NCI-H2107 treated with DMSO at 0.1 percent for 48 hours (cell line): ENCODE results near the gene CANX.
"Not testable (repeated sequence)": the region's sequence is repeated elsewhere in the genome, so short reads cannot be mapped to it uniquely, and the experiment has no call there.

ENCODE experiments used
- DNase-seq: peaks from one replicate; lab custom pipeline; 2025; ENCODE audit not compliant: unreplicated experiment; lab: John Stamatoyannopoulos, UW

Gene CANX, protein sequence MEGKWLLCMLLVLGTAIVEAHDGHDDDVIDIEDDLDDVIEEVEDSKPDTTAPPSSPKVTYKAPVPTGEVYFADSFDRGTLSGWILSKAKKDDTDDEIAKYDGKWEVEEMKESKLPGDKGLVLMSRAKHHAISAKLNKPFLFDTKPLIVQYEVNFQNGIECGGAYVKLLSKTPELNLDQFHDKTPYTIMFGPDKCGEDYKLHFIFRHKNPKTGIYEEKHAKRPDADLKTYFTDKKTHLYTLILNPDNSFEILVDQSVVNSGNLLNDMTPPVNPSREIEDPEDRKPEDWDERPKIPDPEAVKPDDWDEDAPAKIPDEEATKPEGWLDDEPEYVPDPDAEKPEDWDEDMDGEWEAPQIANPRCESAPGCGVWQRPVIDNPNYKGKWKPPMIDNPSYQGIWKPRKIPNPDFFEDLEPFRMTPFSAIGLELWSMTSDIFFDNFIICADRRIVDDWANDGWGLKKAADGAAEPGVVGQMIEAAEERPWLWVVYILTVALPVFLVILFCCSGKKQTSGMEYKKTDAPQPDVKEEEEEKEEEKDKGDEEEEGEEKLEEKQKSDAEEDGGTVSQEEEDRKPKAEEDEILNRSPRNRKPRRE

DNA sequence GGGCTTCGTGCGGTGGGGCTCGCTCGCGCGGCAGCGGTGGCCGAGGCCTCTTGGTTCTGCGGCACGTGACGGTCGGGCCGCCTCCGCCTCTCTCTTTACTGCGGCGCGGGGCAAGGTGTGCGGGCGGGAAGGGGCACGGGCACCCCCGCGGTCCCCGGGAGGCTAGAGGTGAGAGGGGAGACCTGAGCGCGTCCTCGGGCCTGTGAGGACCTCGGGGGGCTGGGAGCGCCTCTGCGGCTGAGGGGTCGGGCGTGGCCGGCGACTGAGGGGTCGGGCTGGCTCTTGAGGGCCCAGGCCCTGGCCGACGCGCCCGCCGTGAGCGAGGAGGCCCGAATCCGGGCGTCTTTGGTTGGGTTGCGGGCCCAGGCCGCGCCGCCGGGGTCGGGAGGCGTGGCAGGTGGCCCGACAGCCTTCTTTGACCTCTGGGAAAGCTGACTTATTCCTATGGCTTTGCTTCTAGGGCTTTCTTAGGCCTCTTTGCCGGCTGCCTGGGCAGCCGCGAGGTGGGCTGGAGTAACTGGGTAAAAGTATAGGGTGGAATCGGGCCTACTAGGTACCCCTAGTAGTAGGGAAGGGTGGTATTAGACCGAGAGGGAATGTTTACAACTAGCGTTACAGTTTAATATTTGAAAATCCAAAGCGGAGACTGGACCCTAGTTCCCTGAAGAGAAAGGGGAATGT lies at the start of gene CANX:
CANX (plus strand) TSS at position 33 of the 681 bp plus-strand sequence. CDS start 6,715 bp downstream, outside the sequence.
- no peak for DNase-seq

DNA sequence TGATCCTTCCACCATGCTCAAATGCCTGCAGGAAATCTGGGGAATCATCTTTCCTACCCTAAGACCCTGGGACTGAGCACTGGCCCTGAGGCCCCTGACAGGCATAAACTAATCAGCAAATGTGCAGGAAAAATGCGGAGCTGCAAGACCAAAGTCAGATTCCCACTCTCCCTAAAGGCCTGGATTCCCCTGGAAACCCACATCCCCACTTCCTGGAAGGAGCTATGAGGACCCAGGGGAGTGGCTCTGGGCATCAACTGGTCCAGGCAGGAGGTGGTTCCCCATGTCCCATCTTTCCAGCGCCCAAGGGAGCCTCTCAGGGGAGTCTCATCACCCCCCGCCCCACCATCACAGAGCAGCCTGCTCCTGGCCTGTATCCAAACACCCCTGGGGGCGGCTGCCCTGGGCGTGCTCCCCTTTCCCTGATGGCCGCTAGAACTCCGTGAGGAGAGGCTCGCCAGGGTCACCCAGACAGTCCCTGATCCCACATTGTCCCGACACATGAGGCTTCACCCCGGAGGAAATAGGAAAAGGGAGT lies 49.5 kb upstream of the CANX start:
- not testable (repeated sequence) for DNase-seq

DNA sequence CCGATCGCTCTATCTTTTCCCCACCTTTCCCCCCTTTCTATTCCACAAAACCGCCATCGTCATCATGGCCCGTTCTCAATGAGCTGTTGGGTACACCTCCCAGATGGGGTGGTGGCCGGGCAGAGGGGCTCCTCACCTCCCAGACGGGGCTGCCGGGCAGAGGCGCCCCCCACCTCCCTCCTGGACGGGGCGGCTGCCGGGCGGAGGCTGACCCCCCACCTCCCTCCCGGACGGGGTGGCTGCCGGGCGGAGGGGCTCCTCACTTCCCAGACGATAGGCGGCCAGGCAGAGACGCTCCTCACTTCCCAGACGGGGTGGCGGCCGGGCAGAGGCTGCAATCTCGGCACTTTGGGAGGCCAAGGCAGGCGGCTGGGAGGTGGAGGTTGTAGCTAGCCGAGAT lies 48.5 kb upstream of the CANX start:
- DNase-seq, result not testable (repeated sequence)

DNA sequence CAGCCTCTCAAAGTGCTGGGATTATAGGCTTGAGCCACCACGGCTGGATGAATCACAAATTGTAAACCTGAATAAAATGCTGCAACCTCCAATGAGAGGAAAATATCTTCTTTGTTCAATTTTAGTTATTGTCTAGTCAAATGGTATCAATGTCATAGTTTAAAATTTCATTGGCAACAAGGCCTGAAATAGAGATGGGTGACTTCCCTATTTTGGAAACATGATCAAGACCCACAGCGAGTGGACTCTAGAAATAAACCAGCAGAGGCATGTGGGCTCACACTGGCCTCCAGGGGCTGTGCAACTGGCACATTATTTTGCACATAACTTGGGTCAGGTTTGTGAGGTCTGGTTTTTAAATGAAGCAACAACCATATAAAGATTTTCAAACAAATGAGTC lies 45.6 kb upstream of the CANX start:
- DNase-seq, result not testable (repeated sequence)

DNA sequence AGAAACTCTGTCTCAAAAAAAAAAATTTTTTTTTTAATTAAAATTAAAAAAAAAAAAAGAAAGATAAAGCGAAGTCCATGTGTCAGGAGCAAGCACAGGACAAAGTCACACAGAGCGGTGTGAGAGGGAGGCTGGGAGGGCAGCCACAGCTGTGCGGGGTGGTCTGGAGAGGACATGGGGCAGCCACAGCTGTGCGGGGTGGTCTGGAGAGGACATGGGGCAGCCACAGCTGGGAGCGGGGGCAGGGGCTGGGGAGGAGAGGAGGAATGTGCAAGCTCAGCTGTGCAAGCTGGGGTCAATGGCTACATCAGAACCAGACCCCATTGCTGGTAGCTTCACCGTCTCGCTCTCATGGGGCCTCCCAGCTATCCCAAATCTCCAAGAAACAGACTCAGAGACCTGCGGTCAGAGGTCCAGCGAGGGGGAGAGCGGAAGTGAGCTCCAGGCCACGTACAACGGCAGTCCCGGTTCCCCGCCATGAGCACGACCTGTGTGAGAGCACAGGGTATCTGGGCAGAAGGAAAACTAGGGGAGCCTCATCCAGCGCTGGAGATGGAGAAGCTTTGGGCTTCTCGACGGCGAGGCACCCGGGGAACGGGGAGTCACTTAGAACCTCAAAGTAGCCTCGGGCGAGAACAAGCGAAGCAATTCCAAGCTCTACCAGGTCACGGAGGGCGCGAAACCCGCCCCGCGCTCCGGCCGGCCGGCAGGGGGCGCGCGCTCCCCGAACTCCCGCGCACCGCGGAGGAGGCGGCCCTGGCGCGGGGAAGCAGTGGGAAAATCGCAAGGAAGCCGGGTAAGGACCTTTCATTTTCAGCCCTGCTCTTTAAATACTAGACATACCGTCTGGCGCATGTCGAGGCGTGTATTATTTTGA lies 41.2 kb upstream of the CANX start:
- not testable (repeated sequence) for DNase-seq

DNA sequence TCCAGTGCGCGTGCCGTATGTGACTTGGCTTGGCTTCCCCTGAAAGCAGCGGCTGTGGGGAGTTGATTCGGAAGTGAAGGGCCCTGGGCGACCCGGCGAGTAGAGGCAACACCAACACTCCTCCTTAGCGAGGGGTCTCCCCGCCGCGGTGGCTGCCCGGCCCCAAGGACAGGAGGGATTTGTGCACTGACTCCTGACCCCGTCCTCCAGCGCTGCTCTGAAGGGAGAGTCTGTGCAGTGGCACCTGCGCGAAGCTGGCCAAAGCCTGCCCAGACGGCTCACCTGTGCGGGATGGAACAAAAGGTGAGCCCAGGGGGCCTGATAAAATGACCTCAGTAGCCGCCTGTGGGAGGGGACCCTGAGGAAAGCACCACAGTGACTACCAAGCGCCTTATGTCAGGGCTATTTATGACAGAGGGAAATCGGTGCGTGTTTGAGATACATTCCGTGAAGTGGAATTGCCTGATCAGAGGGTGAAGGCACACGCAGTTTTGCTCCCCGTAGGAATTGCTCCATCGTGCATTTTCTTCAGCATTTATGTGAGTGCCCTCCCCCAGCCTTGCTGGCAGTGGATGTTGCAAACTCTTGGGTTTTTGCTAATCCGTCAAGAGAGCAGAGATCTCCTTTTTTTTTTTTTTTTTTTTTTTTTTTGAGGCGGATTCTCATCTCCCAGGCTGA lies 40.4 kb upstream of the CANX start:
- not testable (repeated sequence) for DNase-seq

DNA sequence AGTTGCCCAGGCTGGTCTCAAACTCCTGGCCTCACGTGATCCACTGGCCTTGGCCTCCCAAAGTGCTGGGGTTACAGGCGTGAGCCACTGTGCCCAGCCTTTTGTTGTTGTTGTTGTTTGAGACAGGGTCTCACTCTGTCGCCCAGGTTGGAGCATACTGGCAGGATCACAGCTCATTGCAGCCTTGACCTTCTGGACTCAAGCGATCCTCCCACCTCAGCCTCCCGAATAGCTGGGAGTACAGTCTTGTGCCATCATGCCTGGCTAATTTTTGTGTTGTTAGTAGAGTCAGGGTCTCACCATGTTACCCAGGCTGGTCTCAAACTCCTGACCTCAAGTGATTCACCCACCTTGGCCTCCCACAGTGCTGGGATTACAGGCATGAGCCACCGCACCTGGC lies 37.1 kb upstream of the CANX start:
- DNase-seq, result not testable (repeated sequence)

DNA sequence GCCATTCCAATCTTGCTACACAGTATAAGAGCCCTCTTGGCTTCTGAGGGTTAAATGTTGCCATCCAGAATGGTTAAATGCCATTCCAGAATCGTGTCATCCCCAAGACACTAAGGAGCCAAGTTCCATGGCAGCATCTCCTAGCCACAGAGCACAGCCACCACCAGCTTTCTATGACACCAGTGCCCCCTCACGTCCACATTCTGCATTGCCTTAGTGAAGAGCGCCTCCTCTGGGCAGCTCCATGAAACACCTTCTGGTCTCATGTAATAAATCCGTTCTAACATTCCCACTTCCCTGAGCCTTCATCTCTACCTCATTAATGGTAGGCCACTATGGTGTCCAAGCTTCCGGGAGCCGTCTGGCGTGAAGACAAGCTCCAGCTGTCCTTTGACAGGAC lies 30.4 kb upstream of the CANX start:
- no peak for DNase-seq

DNA sequence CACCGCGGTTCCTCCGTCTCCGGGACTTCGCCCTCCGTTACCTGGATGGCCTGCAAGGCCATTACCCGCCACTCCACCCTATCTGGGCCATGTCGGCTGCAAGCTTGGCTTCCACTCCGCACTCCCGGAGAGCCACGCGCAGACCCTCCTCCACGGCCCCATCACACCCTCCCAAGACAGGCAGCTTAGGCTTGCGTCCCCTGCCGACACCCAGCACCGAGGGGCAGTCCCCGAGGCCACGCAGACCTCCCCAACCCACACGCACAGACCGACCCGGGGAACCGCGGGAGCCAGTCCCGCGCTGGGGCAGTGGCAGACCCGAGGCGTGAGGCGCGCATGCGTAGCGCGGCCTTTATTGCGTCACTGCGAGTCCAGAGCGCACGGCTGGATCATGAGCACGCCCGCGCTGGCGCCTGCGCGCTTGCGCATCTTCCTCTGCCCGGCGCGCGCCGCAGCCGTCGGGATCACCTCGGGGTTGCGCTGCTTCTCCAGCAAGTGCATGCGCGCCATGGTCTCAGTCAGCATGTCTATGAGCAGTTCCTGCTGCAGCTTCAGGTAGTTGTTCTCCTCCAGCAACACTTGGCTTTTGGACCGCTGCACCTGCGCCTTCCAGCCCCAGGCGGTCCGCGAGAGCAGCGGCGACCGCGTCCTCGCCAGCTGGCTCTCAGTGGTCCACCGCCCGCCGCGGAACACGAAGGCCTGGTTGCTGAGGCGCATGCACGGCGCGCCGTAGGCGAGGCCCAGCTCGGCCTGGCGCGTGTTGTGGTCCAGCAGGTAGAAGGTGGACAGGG lies 20.3 kb upstream of the CANX start:
- peak; percentile 46 for DNase-seq

DNA sequence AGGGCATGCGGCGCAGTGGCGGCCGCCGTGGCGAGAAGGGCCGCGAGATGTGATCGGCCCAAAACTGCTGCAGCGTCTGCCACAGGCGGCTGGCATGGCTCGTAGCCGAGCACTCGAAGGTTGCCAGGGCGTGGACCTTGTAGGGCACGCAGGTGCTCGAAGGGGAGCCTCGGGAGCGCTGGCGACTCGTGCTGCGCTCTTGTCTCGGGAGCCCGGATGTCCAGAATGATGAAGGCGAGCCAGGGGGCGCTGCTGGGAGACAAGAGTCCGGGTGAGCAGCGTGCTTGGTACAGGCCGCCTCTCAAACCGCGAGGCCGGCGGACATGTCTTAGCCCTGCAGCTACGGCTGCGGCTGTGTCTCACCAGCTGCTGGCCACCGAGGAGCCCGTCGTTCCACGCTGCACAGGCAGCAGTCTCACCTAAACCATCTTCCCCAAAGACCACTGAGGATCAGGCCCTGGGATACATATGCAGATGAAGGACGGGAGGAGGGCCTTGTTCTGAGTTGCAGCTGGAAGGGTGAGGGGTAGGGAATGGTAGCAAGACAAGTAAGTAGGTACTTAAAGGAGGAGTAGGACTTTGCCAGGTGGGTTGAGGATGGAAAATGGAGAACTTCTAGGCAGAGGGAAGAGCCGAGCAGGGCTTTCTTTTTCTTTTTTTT lies 19.6 kb upstream of the CANX start:
- DNase-seq, result no peak

DNA sequence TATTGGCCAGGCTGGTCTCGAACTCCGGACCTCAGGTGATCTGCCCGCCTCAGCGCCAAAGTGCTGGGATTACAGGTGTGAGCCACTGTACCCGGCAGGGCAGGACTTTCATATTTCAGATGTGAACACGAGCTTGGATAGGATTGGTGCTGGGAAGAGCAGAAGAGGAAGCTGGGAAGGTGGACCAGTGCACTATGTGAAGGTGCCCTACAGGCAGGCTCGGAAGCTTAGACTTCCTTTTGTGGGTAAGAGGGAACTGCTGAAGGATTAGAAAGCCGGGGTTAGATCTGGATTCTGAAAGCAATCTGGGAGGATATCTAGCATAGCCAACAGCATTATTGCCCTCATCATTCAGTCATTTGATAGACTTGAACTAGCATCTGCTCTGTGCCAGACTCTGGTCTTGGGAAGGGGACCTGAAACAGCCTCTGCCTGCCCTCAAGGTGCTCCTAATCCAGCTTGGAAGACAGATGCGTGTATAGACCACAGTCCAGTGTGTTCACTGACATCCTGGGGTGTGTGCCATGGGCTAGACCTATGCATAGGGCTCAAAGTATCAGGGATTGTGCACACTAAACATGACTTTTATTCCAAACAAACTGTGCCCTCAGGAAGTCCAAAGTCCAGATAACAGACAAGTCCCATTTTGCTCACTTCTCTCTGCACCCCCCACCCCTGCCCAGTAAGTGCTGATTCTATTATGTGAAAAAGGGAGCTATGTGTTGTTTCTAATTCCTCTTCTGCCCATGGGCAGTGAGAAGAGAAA lies 18.6 kb upstream of the CANX start:
- no peak for DNase-seq

DNA sequence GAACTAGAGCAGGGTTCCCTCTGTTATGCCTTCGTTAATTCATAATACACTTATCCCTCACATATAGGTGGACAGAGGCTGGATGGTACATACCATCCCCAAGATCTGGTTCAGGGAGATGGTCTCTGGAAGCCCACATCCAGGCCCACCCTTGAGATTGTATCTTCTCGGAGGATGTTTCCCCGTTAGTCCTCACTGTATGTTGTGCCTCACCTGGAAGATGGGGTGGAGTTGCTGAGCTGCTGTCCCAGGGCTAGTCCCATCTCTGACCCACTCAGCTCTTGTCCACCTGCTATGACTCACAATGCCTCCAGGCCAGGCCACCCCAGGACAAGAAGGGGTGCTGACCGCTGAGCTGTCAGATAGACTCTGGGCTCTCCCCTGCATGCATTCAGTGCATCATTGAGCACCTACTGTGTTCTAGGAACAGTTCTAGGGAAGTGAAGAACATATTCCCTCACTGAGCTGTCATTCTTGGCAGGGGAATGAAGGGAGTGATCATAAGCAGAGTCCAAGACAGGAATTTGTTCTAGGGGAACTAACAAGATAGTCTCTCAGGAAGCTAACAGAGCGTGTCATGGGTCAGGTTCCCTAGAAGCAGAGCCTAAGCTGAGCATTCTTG lies 17.9 kb upstream of the CANX start, which contains the start of gene CBY3:
CBY3 (minus strand) TSS at position 255 of the 622 bp plus-strand sequence; CDS start at position 139, 116 bp downstream.
- no peak for DNase-seq

DNA sequence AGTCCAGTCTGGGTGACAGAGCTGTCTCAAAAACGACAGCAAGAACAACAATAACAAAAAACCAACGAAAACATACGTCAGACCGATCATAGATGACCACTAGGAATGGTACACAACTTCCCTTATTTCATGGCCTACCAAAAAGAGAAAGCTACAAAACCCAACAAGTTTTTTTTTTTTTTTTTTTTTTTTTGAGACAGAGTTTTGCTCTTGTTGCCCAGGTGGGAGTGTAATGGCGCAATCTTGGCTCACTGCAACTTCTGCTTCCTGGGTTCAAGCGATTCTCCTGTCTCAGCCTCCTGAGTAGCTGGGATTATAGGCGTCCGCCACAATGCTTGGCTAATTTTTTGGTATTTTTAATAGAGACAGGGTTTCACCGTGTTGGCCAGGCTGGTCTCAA lies 9.6 kb upstream of the CANX start:
- not testable (repeated sequence) for DNase-seq

DNA sequence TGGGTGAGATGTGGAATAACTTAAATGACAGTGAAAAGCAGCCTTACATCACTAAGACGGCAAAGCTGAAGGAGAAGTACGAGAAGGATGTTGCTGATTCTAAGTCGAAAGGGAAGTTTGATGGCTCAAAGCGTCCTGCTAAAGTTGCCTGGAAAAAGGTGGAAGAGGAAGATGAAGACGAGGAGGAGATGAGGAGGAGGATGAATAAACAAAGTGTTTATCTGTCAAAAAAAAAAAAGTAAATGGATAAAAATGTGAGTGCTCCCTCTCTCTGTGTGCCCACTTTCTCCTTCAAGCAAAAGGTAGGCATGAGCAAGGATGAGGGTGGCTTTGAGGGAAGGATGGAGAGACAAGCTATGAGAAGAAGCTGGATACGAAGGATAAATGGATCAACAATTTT lies 4.2 kb upstream of the CANX start:
- DNase-seq, result no peak

DNA sequence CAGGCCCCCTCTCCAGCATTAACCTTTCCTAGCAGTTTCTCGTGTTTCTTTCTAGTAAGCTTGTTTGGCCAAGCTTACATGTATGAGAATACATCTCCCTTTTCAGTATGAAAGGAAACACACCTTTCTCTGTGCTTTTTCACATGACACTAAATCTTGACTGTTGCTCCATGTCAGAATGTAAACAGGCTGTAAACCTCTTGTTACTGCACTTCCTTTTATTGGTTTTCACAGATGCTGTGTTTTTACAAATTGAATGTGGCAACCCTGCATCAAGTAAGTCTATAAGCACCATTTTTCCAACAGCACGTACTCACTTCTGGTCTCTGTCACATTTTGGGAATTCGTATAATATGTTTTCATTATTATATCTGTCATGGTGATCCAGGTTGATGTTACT lies 2.2 kb upstream of the CANX start:
- DNase-seq, result no peak

DNA sequence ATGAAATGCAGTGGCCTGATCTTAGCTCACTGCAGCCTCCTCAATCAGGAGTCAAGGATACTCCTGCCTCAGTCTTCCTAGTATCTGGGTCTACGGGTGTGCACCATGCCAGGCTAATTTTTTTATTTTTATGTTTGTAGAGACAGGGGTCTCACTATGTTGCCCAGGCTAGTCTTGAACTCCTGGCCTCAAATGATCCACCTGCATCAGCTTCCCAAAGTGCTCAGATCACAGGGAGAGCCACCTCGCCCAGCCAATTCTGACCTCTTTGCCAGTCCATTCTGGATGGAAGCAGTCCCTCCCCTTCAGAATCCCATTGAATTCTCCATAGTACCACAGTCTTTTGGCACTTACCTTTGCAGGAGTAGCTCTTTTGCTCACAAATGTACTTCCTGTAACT lies 1.7 kb upstream of the CANX start:
- DNase-seq, result no peak

DNA sequence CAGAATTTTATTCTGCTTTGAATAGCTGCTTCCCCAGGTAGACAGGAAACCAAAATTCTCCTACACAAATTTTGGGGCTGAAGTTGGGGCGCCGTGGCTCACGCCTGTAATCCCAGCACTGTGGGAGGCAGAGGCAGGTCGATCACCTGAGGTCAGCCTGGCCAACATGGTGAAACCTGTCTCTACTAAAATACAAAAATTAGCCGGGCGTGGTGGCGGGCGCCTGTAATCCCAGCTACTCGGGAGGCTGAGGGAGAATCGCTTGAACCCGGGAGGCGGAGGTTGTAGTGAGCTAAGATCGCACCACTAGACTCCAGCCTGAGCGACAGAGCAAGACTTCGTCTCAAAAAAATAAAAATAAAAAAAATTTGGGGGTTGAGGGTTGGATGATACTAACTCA lies 1.2 kb upstream of the CANX start:
- DNase-seq, result not testable (repeated sequence)
